Measurements from ENCODE around the gene HBA2. TPM values are rescaled to one million over a fixed set of nuclear protein-coding genes. Genes with fewer than 3 reads are reported as not detected.
"Not testable (repeated sequence)": the region's sequence is repeated elsewhere in the genome, so short reads cannot be mapped to it uniquely, and the experiment has no call there.

Gene HBA2
- total RNA-seq, 1 donor from 2014 or later, result 64.7 TPM

DNA sequence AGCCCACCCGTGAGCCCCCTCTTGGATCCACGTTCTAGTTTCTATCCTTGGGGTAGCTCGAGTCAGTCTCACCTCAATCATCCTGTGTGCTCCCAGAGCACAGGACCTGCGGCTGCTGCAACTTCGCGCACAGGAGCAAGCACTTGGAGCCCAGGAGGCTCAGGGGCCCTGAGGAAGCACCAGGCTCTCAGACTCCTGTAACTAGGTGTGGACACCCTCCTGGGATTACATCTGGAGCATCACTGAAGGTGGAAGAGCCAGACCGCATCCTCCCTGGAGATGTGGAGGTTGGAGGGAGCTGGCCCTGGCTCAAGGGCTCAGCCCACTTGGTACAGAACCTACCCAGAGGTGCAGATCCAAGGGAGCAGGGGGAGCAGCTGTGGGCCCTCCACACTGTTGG lies 10.3 kb downstream of the HBA2 start:
- no peak for DNase-seq
- ATAC-seq (ENCODE audit: poor library complexity), result no peak
- intact Hi-C loops (cut with DNase I), result no loop called here

- ATAC-seq (ENCODE audit: poor library complexity) (no peak), DNase-seq (no peak)
- intact Hi-C loops (cut with DNase I), result no loop called here
Measured at GRCh38 chr16:185213-185612, 12.5 kb downstream of the HBA2 start.

- ATAC-seq (ENCODE audit: poor library complexity) (no peak), DNase-seq (no peak)
- intact Hi-C loops (cut with DNase I), result no loop called here
Measured at GRCh38 chr16:185691-186090, 13.0 kb downstream of the HBA2 start.

DNA sequence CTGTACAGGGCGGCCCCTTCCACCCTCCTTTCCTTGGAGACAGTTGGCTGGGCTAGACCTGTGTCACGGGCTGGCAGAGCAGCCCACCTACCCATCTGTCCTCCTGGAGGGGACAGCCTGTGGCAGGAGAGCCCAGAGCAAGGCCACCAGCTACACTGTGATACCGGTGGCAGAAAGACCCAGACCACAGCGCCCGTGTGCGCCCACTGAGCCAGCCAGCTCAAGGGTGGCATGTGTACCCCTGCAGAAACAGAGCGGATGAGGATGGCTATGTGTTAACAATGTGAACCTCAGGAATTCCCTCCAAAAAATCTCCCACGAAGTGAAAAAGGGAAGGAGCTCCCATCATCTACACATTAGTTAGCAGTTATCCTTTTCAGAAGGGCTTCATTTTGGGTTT lies 14.7 kb downstream of the HBA2 start:
- no peak for DNase-seq
- no peak for ATAC-seq (ENCODE audit: poor library complexity)
- intact Hi-C loops (cut with DNase I), result no loop called here

- ATAC-seq (ENCODE audit: poor library complexity) (no peak), DNase-seq (no peak)
- intact Hi-C loops (cut with DNase I), result no loop called here
Measured at GRCh38 chr16:188674-189073, 16.0 kb downstream of the HBA2 start.

DNA sequence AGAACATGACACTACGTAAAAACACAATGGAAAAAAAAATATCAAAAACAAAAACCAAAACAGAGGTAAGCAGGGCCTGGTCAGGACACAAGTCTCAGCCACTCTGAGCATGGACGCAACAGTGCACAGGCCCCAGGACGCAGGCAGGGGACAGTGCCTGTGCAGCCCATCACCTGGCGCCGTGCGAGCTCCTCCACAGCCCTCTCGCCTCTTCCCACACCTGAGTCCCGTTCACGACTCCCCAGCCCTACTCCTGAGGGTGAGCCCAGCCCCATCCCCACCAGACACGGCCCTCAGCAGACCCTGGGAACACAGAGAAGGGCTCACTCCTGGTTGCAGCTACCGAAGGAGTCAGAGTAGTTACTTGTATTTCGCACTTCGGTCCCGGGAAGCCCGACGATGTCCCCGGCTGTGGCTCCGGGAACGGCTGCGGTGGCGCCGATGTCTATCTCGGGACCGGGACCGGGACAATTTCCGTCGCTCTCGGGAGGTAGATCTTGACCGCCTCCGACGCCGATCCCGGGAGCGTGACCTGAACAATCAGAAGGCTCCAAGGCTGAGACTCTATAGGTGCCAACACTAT lies 17.0 kb downstream of the HBA2 start:
- no peak for ATAC-seq (ENCODE audit: poor library complexity)
- no peak for DNase-seq
- intact Hi-C loops (cut with DNase I), result no loop called here

DNA sequence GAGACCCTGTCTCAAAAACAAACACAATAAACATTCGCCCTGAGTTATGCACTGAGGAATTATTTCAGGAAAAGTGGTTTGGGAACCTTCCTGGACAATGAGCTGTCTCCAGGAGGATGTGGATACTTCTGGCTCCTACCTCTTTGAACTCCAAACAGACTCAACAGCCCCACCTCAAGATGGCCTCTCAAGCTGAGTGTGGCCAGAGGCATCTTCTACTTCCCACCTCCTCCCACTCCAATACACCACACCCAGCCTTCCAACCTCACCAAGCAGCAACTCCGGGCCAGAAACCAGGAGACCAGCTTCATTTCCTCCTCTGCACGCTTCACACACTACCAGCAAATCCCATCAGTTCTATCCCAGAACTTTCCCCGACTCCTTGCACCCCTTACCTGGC lies 19.2 kb downstream of the HBA2 start:
- no peak for ATAC-seq (ENCODE audit: poor library complexity)
- no peak for DNase-seq
- intact Hi-C loops (cut with DNase I), result no loop called here

- intact Hi-C loops (cut with DNase I), result no loop called here
- ATAC-seq (ENCODE audit: poor library complexity) (no peak), DNase-seq (no peak)
Measured at GRCh38 chr16:192686-193085, 20.0 kb downstream of the HBA2 start.

DNA sequence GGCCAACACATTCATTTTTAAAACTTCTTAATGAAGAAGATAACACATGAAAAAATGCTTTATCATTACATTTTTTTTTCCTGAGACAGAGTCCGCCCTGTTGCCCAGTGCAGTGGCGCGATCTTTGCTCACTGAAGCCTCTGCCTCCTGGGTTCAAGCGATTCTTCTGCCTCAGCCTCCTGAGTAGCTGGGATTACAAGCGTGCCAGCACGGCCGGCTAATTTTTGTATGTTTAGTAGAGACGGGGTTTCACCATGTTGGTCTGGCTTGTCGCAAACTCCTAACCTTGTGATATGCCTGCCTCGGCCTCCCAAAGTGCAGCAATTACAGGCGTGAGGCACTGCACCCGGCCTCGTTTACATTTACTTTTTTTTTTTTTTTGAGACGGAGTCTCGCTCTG lies 20.8 kb downstream of the HBA2 start:
- no peak for ATAC-seq (ENCODE audit: poor library complexity)
- no peak for DNase-seq
- intact Hi-C loops (cut with DNase I), result no loop called here

GRCh38 chr16:194516-194915 lies 21.8 kb downstream of the HBA2 start:
- DNase-seq, result no peak
- intact Hi-C loops (cut with DNase I), result no loop called here
- no peak for ATAC-seq (ENCODE audit: poor library complexity)

DNA sequence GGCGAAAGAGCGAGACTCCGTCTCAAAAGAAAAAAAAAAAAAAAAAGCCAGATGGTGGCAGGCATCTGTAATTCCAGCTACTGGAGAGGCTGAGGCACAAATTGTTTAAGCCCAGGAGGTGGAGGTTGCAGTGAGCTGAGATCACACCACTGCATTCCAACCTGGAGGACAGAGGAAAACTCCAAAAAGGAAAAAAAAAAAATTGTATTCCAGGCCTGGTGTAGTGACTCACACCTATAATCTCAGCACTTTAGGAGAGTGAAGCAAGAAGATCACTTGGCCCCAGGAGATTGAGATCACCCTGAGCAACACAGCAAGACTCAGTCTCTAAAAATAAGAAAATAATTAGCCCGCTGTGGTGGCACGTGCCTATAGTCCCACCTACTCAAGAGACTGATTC lies 27.7 kb downstream of the HBA2 start:
- intact Hi-C loops (cut with DNase I), result no loop called here
- no peak for ATAC-seq (ENCODE audit: poor library complexity)
- DNase-seq, result no peak

- no peak for DNase-seq
- intact Hi-C loops (cut with DNase I), result no loop called here
- no peak for ATAC-seq (ENCODE audit: poor library complexity)
Measured at GRCh38 chr16:203246-203645, 30.6 kb downstream of the HBA2 start.

GRCh38 chr16:204046-204445 lies 31.4 kb downstream of the HBA2 start:
- ATAC-seq (ENCODE audit: poor library complexity); DNase-seq; intact Hi-C loops (cut with DNase I): not testable (repeated sequence)

DNA sequence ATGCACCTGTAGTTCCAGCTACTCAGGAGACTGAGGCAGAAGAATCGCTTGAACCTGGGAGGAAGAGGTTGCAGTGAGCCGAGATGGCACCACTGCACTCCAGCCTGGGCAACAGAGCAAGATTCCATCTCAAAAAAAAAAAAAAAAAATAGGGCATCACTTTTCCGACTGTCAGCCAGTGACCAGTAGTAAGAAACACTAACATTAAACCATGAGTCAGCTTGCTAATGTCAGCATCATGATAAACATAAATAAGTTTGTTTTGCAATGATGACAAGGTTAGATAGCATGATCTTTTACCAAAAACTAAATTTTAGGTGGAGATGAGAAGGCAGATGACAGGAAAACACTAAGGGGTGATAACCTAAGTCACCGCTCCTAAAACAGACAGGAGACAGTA lies 36.7 kb downstream of the HBA2 start:
- ATAC-seq (ENCODE audit: poor library complexity); DNase-seq; intact Hi-C loops (cut with DNase I): not testable (repeated sequence)

DNA sequence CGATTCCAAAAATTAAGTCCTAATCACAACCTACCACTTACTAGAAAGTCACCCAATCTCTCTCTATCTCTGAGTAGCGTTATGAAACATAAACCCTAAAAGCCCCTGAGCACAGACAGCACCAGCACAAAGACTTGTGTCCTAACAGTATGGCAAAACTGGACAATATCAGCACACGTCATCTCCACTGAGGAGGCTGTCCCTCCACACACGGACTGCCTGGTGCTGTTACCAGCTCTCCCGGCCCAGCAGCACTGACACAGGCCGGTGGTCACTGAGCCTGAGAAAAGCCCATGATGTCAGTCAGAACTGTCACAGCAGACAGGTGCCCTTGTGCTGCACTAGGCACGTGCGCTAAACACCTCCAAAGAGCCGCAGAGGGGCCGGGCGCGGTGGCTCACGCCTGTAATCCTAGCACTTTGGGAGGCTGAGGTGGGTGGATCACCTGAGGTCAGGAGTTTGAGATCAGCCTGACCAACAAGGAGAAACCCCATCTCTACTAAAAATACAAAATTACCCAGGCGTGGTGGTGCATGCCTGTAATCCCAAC lies 39.0 kb downstream of the HBA2 start:
- intact Hi-C loops (cut with DNase I); DNase-seq: not testable (repeated sequence)
- peak; percentile 13 for ATAC-seq (ENCODE audit: poor library complexity)

DNA sequence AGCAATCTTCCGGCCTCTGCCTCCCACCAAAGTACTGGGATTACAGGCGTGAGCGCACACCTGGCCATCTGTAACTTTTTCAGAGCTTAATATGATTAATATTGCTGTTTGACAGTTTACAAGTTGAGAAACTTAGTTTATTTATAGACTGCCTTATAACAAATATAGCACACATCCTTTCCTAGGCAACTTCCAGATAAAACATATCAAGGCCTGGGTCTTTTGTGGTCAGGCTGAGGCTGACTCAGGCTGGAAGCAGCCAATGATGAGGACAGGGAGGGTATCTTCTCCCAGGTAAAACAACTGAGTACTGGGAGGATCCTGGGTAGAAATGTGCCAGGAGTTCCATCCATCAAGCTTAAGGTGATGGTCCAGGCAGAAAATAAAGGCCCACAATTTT lies 40.3 kb downstream of the HBA2 start:
- peak; percentile 30 for ATAC-seq (ENCODE audit: poor library complexity)
- no peak for DNase-seq
- intact Hi-C loops (cut with DNase I), result no loop called here

DNA sequence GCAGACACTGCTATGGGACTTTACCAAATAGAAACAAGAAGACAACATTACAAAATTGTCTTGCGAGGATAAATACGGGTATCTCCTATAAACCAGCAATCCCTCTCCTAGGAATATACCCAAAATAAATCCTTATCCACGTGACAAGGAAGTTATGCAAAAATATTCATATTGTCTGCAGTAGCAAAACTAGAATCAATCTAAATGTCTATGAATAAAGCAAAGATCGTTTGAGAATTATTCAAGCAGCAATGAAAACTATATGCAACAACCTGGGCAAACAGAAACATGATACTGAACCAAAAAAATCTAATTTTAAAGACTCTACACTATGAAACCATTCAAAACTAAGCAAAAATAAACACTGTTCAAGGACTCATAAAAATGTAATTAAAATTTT lies 47.3 kb downstream of the HBA2 start:
- ATAC-seq (ENCODE audit: poor library complexity), result no peak

More for the DNA sequence above, 47.3 kb downstream of the HBA2 start:
- intact Hi-C loops (cut with DNase I), result no loop called here
- DNase-seq, result no peak
